ENCODE data around the gene CAPN9.

Gene CAPN9

GRCh38 chr1:230825761-230826160 is 78.6 kb downstream of the CAPN9 start:
- TF ChIP-seq CTCF (IDR thresholded peaks at IDR 0.05; ENCODE audit: low read depth, low read length) (no peak), EZH2phosphoT487 (IDR thresholded peaks at IDR 0.05; ENCODE audit: low read depth) (no peak)
- no peaks in the 10 kb centered on the region for H3K9me3 ChIP-seq (ENCODE audit: insufficient read depth, low read length)
- no peaks in the 10 kb centered on the region for H3K79me2 ChIP-seq (ENCODE audit: low read length)
- no peak overlapping the region for H2AFZ ChIP-seq (ENCODE audit: low read depth, low read length)
- H3K36me3 ChIP-seq (replicated peaks; ENCODE audit: low read depth, low read length) = no peaks in the 10 kb centered on the region
- H3K27me3 ChIP-seq (ENCODE audit: low read depth, low read length) = no peaks in the 10 kb centered on the region
- H3K9ac ChIP-seq (ENCODE audit: low read length) = no peak overlapping the region
- H3K4me3 ChIP-seq (ENCODE audit: low read length) = no peak overlapping the region
- H4K20me1 ChIP-seq (ENCODE audit: insufficient read depth, low read length) = no peaks in the 10 kb centered on the region
- no peaks in the 10 kb centered on the region for H3K4me1 ChIP-seq (ENCODE audit: low read length)
- H3K27ac ChIP-seq (ENCODE audit: low read length) = no peak overlapping the region
- no peak overlapping the region for H3K4me2 ChIP-seq (ENCODE audit: low read length)

GRCh38 chr1:230826166-230826875 is 79.1 kb downstream of the CAPN9 start:
- TF ChIP-seq CTCF (IDR thresholded peaks at IDR 0.05; ENCODE audit: low read depth, low read length) (no peak), EZH2phosphoT487 (IDR thresholded peaks at IDR 0.05; ENCODE audit: low read depth) (no peak)
- H3K36me3 ChIP-seq (replicated peaks; ENCODE audit: low read depth, low read length) = no peaks in the 10 kb centered on the region
- no peak overlapping the region for H3K4me3 ChIP-seq (ENCODE audit: low read length)
- H3K79me2 ChIP-seq (ENCODE audit: low read length) = no peaks in the 10 kb centered on the region
- no peaks in the 10 kb centered on the region for H4K20me1 ChIP-seq (ENCODE audit: insufficient read depth, low read length)
- H3K27me3 ChIP-seq (ENCODE audit: low read depth, low read length) = no peaks in the 10 kb centered on the region
- H3K27ac ChIP-seq (ENCODE audit: low read length) = no peak overlapping the region
- no peaks in the 10 kb centered on the region for H3K9me3 ChIP-seq (ENCODE audit: insufficient read depth, low read length)
- no peak overlapping the region for H2AFZ ChIP-seq (ENCODE audit: low read depth, low read length)
- H3K4me1 ChIP-seq (ENCODE audit: low read length) = no peaks in the 10 kb centered on the region
- no peak overlapping the region for H3K4me2 ChIP-seq (ENCODE audit: low read length)
- H3K9ac ChIP-seq (ENCODE audit: low read length) = no peak overlapping the region

GRCh38 chr1:230827081-230827681 is 80.0 kb downstream of the CAPN9 start:
- Histone ChIP-seq H3K27ac (ENCODE audit: low read length) (no peak overlapping the region), H3K36me3 (replicated peaks; ENCODE audit: low read depth, low read length) (no peaks in the 10 kb centered on the region), H3K9me3 (ENCODE audit: insufficient read depth, low read length) (no peaks in the 10 kb centered on the region; the same call in 1 of the 2 replicates), H3K4me1 (ENCODE audit: low read length) (no peaks in the 10 kb centered on the region), H3K4me3 (ENCODE audit: low read length) (no peak overlapping the region), H3K79me2 (ENCODE audit: low read length) (no peaks in the 10 kb centered on the region), H3K27me3 (ENCODE audit: low read depth, low read length) (0 out of 2 replicates have a peak, but pooled peaks cover 3% of the 10 kb centered on the region), H3K4me2 (ENCODE audit: low read length) (no peak overlapping the region), H3K9ac (ENCODE audit: low read length) (no peak overlapping the region), H4K20me1 (ENCODE audit: insufficient read depth, low read length) (no peaks in the 10 kb centered on the region), H2AFZ (ENCODE audit: low read depth, low read length) (no peak overlapping the region)
- TF ChIP-seq EZH2phosphoT487 (IDR thresholded peaks at IDR 0.05; ENCODE audit: low read depth) = no peak
- TF ChIP-seq CTCF (IDR thresholded peaks at IDR 0.05; ENCODE audit: low read depth, low read length) = no peak

- Histone ChIP-seq H3K79me2 (ENCODE audit: low read length) (no peaks in the 10 kb centered on the region), H3K4me3 (ENCODE audit: low read length) (no peak overlapping the region), H3K36me3 (replicated peaks; ENCODE audit: low read depth, low read length) (no peaks in the 10 kb centered on the region), H3K27me3 (ENCODE audit: low read depth, low read length) (0 out of 2 replicates have a peak, but pooled peaks cover 3% of the 10 kb centered on the region), H4K20me1 (ENCODE audit: insufficient read depth, low read length) (no peaks in the 10 kb centered on the region), H3K27ac (ENCODE audit: low read length) (no peak overlapping the region), H3K4me1 (ENCODE audit: low read length) (no peaks in the 10 kb centered on the region), H3K4me2 (ENCODE audit: low read length) (no peak overlapping the region), H3K9me3 (ENCODE audit: insufficient read depth, low read length) (no peaks in the 10 kb centered on the region; the same call in 1 of the 2 replicates), H2AFZ (ENCODE audit: low read depth, low read length) (no peak overlapping the region), H3K9ac (ENCODE audit: low read length) (no peak overlapping the region)
- TF ChIP-seq EZH2phosphoT487 (IDR thresholded peaks at IDR 0.05; ENCODE audit: low read depth) (no peak), CTCF (IDR thresholded peaks at IDR 0.05; ENCODE audit: low read depth, low read length) (no peak)
Measured at GRCh38 chr1:230827801-230828200, 80.6 kb downstream of the CAPN9 start.
